Activated CD8-positive, alpha-beta memory T cell treated with anti-CD3 and anti-CD28 coated beads for 1 hour (primary cell): ENCODE results near the gene C1orf52.

Experiments used
- DNase-seq, 2 donors: peaks; one replicate each; pipeline ENCODE4 v3.0.0-alpha.2; 2020; ENCODE audit warnings: low read depth in 1 of 2; ENCODE audit errors: extremely low read depth in 1 of 2

The C1orf52 gene

DNA sequence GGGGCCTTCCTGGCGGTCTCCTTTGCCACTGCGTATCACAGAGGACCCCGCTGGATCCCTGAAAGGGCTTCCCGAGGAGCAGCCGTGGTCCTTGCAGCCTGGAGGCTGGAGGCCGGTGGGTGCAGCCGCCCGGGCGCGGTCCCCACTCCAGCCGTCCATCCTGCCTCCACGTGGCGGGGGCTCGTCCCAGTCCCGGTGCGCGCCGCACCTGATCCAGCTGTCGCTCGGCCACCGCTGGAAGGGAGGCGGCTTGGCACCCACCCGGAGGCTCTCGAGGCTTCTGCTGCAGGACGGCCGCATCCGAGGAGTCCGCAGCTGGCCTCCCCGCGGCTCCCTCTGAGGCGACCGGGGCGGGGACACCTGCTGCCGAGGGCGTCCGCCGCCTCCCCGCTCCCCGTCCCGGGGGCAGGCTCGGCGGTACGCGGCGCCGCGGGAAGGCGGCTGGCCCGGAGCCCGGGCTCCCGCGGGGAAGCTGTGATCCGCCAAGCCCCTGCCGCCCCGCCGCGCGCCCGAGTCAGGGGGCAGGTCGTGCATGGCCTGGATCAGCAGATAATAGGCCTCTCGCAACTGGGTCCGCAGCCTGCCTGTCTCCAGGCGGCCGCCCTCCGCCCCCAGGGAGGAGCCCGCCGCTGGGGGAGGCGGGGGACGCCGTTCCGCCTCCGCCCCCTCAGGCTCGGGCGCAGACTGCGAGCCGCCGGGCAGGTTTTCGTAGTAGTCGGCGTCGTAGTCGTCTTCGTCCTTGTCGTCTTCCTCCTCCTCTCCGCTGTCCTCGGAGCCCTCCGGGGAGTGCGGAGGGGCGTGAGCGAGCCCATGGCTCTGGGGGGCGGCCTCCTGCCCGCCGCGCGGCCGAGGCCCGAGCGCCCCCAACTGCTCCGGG is 58.8 kb downstream of the C1orf52 start, which contains the start of gene SYDE2:
TSS of gene SYDE2 (minus strand) at position 554 of the 877 bp plus-strand sequence. CDS start at position 534, 20 bp downstream.
- peak; percentile 41 to 65 for DNase-seq
